NCI-H2107 treated with DMSO at 0.1 percent for 48 hours (cell line): ENCODE measurements around the gene OBSCN.
"Not testable (repeated sequence)": the region's sequence is repeated elsewhere in the genome, so short reads cannot be mapped to it uniquely, and the experiment has no call there.

Source experiments
- DNase-seq: peaks from one replicate; lab custom pipeline; 2025; ENCODE audit not compliant: unreplicated experiment; lab: John Stamatoyannopoulos, UW

Gene OBSCN

DNA sequence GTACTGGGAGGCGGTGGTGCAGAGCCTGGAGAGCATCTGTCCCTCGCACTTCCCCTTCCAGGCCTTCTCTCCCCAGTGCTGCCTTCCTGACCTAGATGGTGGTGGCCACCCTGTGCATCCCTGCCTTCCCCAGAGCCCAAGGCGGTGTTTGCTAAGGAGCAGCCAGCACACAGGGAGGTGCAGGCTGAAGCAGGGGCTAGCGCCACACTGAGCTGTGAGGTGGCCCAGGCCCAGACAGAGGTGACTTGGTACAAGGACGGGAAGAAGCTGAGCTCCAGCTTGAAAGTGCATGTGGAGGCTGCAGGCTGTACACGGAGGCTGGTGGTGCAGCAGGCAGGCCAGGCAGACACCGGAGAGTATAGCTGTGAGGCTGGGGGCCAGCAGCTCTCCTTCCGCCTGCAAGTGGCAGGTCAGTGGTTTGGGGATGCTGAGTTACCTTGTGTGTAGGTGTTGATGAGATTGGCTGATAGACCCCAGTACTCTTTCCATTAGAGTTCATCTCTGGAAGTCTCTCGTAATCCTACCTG is 51.6 kb downstream of the OBSCN start:
- no peak for DNase-seq

DNA sequence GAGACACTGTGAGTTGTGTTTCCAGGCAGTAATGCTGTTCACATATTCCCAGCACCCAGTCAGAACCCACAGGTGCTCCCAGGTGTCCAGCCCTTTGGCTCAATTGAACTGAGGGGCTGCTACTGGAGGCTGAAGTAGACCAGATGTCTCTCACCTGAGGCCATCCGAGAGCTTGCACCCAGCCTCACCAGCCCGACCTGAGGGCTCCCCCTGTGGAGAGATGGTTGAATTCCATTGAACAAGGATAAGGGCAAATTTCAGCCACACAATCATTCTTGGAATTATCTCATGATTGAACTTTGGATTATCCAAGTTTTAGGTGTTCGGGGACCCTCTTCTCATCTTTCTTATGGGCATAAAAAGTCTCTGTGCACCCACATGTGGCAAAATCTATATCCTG is 52.1 kb downstream of the OBSCN start:
- no peak for DNase-seq

DNA sequence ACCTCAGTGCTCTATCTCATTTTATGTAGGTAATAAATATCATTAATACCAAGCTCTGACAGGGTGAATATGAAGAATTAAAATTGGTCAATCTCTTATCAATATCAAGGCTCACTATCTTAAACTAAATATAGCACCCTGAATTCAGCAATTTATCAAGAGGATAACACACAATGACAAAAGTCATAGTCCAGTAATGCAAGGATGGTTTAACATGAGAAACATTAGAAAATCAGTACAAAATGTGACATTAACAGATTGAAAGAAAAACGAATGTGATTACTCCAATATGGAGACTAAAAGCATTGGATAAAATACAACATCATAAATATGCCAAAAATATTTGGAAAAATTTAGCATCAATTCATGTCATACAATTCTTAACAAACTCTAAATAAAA is 53.9 kb downstream of the OBSCN start:
- no peak for DNase-seq

DNA sequence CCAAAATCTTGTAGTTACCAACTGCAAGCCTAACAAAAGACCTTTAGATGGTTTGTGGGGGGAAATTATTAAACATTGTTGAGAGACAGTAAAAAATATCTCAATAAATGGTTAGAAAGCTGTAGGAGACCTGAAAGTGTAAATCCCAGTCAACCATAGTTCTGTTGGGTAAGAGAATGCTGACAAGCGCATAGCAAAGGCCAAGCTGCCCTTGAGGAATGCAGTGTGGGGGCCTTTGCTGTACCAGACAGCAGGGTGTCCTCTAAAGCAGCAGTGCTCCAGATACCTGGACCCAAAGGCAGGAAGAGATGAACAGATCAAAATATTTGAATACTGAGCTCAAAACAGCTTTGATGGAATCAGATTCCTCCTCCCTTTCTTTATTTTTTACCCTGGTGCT is 54.6 kb downstream of the OBSCN start:
- DNase-seq: no peak

DNA sequence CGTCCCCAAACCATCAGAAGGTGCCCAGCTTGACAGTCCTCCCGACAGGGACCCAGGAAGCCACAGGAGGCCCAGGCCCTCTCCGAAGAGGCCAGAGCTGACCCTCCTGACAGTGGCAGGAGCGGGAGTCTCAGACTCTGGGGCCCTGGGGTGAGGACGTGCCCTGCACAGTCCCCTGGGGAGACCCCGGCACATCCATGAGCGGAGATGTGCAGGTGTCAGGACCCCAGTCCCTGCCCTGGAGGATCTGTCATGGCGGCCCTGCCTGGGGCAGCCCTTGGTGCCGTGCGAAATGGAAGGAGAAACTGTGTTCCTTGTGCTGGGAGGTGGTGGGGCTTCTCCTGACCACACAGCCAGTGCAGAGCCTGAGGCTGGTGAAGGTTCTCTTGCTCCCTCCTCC is 55.8 kb downstream of the OBSCN start:
- DNase-seq: no peak

DNA sequence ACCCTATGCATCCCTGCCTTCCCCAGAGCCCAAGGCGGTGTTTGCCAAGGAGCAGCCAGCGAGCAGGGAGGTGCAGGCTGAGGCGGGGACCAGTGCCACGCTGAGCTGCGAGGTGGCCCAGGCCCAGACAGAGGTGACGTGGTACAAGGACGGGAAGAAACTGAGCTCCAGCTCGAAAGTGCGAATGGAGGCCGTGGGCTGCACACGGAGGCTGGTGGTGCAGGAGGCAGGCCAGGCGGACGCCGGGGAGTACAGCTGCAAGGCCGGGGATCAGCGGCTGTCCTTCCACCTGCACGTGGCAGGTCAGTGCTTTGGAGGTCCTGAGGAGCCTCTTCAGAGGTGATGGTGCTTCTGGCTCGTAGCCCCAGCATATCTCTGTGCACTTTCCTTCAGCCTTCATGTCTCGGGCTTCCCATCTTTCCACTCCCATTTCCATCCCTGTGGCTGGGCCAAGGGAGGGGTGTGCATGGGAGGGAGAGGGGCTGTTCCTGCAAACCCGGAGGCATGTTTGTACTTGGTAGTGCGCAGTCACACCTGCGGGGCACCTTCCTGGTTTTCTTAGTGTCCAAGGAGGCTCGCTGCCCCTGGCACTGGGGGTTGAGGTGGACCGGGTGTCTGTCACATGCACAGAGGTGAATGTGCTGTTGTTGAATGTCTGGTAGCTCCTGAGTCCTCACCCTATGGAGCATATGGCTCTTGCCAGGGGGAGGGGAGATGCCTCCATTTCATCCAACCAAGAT is 56.4 kb downstream of the OBSCN start:
- DNase-seq: no peak

DNA sequence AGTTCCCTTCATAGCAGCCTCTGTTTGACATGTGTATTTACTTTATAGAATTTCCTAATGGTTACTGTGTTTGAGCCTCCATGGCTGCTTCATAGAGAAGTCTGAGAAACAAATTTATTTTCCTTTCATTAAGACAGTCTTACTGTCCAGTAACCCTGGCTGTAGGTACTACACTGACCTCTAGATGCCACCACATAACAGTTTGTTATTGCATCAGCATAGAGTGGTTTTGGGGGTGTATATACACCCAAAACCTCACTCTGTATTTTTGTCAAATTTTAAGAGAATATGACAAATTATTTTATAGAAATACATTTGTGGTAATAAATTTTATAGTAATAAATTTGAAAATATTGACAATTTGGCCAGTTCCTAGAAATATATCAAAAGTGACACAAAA is 57.3 kb downstream of the OBSCN start:
- no peak for DNase-seq

DNA sequence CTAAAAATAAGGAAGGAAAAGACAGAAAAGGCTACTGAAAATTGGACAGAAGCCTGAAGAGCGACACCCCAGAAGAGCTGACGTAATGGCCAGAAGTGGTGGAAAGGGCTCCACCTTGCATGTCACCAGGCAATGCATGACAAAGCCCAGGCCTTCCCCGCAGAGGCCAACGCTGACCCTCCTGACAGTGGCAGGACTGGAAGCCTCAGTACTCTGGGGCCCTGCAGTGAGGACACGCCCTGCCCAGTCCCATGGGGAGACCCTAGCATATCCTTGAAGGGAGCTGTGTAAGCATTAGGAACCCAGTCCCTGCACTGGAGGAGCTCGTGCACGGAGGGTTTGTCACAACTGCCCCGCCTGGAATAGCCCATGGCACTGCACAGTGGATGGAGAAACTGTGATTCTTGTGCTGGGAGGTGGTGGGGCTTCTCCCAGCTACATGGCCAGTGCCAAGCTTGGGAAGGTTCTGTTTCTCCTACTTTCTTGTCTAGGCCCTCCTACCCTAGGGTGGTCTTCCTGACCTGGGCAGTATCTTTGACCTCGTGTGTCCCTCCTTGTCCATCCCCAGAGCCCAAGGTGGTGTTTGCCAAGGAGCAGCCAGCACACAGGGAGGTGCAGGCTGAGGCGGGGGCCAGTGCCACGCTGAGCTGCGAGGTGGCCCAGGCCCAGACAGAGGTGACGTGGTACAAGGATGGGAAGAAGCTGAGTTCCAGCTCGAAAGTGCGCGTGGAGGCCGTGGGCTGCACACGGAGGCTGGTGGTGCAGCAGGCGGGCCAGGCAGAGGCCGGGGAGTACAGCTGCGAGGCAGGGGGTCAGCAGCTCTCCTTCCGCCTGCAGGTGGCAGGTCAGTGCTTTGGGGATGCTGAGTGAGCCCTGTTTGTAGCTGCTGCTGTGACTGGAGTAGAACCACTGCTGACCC is 60.4 kb downstream of the OBSCN start:
- DNase-seq: no peak

DNA sequence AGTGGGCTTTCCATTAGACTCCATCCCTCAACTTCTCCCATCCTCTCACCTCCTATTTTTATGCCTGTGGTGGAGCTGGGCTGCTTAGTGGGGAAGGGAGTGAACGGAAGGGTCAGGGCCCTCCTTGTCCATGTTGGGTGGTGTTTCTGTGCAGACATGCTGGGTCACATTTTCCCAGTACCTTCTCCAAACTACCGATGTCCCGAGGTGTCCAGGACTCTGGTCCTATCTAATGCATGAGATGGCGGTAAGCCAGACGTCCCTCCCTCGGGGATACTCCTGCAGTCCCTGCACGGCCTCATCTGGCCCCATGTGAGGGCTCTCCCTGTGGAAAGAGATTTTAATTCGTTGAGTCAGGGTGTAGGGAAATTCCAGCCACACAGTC is 61.0 kb downstream of the OBSCN start:
- DNase-seq: no peak

DNA sequence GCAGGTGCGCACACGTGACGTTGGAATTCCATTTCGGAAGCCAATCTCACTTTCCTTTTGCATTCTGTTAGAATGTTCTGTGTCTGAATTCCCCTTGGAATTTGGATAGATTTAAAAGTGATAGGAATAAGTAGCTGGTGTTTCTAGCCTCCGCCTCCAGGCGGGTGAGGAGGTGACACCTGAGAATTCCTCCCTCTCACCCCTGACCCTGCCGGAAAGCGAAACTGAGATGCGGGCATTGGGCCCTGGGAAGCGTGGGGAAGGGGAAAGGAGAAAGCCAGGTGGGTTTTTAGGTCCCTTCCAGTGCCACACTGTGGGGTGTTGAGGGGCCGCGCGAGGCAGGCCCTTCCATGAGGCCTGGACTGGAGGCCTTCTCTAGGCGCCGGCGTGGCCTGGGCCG is 61.6 kb downstream of the OBSCN start:
- DNase-seq: not testable (repeated sequence)

DNA sequence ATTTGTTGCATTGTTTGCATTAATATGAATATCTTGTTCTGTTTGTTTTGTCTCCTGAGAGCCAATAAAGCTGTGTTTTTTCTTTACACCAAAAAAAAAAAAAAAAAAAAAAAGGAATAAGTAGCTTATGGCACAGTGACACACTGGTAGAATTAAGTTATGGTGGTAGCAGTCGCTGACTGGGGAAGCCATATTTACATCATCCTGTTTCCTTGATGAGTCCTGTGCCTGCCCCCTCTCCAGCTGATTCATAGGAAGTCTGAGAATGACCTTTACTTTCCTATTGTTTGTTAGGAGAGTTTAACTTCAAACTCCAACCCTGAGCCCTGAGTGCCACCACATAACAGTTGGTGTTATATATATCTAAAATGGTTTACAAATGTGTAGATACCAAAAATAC is 62.2 kb downstream of the OBSCN start:
- DNase-seq: no peak

DNA sequence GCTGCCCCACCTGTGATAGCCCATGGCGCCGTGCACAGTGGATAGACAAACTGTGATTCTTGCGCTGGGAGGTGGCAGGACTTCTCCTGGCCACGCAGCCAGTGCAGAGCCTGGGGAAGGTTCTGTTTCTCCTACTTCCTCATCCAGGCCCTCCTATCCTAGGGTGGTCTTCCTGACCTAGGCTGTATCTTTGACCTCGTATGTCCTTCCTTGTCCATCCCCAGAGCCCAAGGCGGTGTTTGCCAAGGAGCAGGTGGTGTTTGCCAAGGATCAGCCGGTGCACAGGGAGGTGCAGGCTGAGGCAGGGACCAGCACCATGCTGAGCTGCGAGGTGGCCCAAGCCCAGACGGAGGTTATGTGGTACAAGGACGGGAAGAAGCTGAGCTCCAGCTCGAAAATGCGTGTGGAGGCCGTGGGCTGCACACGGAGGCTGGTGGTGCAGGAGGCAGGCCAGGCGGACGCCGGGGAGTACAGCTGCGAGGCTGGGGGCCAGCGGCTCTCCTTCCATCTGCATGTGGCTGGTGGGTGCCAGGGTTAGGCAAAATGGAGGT is 63.9 kb downstream of the OBSCN start:
- no peak for DNase-seq

DNA sequence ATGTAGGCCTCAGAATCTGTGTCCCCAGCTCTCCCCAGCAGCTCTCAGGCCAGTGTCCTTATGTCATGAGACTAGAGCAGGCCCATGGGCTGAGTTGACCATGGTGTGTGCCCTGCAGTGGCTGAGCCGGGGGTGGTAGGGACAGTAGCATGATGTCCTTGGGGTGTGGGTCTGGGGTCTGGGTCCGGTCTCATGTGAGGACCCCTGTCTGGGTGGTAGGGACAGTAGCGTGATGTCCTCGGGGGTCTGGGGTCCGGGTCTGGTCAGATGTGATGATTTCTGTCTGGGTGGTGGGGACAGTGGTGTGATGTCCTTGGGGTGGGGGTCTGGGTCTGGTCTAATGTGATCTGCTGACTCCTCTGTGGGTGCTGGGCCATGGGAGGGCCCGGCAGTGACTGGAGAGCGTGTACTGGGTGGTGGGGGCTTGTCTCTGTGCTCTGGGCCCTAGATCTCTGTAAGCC is 64.5 kb downstream of the OBSCN start:
- no peak for DNase-seq

DNA sequence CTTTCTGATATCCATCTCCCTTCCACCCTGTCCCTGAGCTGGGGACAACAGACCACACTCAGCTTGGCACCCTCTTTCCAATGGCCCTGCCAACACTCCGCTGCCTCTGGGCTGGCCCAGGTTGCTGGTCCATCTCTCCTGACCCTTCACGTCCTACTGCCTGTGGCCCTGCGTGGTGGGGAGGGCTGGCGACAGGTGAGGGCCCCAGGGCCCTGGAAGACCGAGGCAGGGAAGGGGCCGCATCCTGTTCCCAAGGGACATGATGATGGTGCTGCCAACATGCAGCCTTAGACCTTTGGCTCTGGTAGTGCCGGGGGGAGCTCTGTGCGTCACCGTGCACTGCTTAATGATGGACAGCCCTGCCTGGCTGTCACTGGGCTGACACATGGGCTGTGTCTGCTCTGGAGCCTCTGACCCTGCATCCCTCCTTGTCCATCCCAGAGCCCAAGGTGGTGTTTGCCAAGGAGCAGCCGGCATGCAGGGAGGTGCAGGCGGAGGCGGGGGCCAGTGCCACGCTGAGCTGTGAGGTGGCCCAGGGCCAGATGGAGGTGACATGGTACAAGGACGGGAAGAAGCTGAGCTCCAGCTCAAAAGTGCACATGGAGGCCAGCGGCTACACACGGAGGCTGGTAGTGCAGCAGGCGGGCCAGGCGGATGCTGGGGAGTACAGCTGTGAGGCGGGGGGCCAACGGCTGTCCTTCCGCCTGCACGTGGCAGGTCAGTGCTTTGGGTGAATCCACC is 65.2 kb downstream of the OBSCN start:
- no peak for DNase-seq

DNA sequence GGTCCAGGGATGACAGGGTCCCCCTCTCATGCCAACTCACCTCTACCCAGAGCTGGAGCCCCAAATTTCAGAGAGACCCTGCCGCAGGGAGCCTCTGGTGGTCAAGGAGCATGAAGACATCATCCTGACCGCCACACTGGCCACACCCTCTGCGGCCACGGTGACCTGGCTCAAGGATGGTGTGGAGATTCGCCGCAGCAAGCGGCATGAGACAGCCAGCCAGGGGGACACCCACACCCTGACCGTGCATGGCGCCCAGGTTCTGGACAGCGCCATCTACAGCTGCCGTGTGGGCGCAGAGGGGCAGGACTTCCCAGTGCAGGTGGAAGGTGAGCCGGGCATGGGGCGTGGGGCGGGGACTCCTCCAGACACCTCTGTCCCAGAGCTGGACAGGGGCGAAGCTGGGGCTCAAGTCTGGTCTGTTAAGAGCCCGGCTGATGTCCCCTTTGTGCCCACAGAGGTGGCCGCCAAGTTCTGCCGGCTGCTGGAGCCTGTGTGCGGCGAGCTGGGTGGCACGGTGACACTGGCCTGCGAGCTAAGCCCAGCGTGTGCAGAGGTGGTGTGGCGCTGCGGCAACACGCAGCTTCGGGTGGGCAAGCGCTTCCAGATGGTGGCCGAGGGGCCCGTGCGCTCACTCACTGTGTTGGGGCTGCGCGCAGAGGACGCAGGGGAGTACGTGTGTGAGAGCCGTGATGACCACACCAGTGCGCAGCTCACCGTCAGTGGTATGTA is 66.0 kb downstream of the OBSCN start:
- DNase-seq: no peak

DNA sequence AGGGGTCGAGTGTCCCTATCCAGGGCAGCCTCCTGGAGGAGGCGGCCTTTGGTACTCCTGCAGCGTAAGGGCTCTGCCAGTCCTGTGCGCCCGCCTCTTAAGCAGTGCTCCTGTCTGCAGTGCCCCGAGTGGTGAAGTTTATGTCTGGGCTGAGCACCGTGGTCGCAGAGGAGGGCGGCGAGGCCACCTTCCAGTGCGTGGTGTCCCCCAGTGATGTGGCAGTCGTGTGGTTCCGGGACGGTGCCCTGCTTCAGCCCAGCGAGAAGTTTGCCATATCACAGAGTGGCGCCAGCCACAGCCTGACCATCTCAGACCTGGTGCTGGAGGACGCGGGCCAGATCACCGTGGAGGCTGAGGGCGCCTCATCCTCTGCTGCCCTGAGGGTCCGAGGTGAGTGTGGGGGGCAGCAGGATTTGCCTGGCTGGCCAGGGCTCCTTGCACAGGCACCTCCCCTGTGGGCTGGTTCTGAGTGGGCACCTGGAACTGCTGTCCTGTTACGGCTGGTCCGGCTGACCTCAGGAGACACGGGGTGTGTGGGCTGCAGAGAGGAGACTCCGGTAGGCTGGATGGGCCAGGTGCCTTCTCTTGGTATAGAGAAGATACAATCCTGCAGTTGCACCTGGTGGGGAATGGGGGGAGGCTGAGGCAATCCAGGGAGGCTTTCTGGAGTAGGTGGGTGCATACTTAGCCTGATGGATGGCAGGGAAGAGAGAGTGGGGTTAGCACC is 66.8 kb downstream of the OBSCN start:
- DNase-seq: no peak

DNA sequence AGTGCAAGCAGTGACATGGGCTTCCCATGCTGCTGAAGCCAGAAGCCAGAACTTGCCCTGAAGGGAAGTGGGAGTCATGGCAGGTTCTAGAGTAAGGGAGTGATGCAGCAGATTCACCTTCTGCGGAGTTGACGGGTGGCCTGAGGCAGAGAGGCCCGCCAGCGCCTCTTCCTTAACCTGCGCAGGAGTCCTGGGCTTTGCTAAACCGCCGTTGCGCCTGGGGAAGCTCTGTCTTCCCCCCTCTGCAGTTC is 67.3 kb downstream of the OBSCN start:
- DNase-seq: no peak

DNA sequence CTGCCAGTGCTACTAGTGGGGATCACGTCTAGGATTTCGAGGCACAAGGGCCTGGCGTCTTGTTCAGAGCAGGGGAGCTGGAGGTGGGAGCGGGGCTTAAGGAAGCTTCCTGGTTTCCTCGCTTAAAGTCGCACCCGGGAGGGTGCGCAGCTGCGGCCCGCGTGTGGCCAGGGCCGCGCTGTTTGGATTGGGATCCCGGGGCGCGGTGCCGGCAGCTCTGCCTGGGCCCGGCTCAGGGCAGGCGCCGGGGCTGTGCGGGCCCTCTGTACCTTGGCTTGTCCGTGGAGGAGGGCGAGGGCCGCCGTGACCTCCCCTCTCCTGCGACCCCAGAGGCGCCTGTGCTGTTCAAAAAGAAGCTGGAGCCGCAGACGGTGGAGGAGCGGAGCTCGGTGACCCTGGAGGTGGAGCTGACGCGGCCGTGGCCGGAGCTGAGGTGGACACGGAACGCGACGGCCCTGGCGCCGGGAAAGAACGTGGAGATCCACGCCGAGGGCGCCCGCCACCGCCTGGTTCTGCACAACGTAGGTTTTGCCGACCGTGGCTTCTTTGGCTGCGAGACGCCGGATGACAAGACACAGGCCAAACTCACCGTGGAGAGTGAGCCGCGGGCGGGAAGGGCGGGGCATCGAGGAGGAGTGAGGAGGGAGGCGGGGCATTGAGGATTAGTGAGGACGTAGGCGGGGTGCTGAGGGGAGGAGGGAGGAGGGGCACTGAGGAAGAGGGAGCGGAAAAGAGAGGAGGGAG is 67.8 kb downstream of the OBSCN start:
- DNase-seq: no peak

DNA sequence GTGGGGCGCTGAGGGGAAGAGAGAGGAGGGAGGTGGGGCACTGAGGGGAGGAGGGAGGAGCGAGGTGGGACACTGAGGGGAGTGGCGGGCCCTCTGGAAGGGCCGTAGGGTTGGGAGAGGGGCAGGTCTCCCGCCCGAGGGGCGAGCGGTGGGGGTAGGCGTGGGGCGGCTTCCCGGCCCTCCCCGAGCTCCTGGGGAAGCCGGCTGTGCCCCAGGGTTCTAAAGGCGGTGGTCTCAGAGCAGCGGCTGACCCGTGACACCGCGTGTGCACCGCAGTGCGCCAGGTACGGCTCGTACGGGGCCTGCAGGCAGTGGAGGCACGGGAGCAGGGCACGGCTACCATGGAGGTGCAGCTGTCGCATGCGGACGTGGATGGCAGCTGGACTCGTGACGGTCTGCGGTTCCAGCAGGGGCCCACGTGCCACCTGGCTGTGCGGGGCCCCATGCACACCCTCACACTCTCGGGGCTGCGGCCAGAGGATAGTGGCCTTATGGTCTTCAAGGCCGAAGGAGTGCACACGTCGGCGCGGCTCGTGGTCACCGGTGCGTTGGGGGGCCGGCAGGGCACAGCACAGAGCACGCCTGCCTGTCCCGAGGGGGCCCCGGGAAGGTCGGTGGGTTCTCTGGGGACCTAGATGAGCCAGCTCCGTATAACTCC is 68.5 kb downstream of the OBSCN start:
- no peak for DNase-seq
